GM21381 (cell line): ENCODE results near the gene RNF213.

ENCODE experiments used
- ATAC-seq: cut with Tn5 transposase; IDR thresholded peaks from one replicate; pipeline ENCODE4 v1.9.1; 2021; ENCODE audit warnings: mild to moderate bottlenecking, moderate library complexity; ENCODE audit not compliant: unreplicated experiment

RNF213 gene

DNA sequence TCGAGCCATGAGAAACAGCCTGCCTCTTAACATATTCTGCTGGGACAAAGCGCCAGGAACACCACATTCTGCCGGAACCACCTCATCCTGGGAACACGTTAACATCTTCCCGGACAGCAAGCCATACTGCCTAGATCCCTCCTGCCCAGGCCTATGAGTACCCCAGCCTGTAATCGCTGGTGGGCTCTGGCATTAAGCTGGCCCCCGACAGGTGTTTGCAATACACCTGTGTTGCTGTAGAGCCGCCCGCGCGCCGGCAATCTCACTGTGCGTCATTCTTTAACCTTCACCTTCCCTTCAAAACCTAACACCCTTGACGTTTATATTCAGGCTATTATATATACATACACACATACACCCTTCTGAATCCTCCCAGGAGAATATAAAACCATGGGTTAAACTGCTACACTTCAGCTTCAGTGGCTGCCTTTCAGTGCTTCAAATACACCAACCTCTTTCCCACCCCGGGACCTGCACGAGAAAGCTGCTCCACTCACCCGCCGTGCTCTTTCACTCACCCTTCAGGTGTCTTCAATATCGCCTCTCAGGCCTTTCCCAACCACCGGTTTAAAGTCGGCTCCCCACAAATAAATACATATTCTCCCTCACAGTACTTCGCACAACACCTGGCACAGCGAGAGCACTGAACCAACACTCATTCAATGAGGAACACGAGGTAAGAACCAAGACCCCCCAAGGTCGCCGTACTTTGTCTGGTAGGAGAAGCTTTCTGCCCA, 153.3 kb downstream of the RNF213 start:
- no peak for ATAC-seq

DNA sequence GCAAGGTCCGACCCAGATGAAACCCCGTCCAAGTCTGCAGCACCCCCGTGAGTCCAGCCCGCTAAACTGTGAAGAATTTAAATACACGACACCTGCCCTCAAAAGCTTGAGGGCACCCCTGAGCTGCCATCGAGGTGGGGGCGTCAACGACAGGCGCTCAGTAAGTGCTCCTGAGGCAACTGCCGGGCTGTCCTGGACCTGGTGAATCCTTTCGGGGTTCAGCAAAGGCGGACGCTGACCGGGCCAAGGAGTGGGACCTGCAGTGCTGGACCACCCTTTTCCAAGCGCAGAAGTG, 153.8 kb downstream of the RNF213 start:
- ATAC-seq = no peak

- ATAC-seq = peak; percentile 95
Observed at GRCh38 chr17:80414803-80415625, 154.4 kb downstream of the RNF213 start, which contains the start of gene ENDOV. Gene ENDOV, plus strand, starts transcription at chr17:80415167. Its CDS starts 28 bp downstream, at chr17:80415195.

DNA sequence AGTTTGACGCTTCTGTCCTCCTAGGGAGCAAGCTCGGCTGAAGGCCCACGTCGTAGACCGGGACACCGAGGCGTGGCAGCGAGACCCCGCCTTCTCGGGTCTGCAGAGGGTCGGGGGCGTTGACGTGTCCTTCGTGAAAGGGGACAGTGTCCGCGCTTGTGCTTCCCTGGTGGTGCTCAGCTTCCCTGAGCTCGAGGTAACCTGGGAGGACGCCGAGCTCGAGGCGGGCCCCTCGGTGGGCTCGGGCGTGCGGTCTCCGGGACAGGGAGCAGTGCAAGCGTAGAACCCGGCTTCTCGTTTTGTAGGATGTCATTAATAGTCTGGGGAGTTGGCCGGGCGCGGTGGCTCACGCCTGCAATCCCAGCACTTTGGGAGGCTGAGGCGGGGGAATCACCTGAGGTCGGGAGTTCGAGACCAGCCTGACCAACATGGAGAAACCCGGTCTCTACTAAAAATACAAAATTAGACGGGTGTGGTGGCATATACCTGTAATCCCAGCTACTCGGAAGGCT, 155.0 kb downstream of the RNF213 start:
- ATAC-seq = no peak

DNA sequence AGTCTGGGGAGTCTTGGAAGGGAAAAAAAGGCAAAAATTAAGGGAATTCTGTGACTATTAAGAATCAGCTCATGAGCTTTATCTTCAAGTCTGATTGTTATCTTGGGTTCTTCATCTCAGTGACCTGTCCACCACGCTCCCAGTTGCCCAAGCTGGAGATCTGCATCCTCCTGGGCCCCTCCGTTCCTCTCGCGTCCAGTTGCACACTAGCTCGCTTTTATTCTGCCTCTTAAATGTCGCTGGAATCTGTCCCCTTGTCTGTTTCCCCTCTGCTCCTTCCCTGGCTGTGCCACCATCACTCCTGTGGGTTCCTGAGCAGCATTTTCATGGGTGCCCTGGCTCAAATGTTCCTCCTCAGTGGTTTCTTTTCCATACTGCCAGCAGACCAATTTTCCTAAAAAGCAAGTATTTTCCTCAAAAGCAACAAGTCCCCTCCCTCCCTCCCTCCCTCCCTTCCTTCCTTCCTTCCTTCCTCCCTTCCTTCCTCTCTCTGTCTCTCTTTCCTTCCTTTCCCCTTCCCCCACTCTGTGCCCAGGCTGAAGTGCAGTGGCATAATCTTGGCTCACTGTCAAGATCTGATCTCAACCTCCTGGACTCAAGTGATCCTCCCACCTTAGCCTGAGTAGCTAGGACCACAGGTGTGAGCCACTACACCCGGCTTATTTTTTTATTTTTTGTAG, 155.7 kb downstream of the RNF213 start:
- no peak for ATAC-seq

GRCh38 chr17:80416940-80417293, 156.3 kb downstream of the RNF213 start:
- no peak for ATAC-seq

DNA sequence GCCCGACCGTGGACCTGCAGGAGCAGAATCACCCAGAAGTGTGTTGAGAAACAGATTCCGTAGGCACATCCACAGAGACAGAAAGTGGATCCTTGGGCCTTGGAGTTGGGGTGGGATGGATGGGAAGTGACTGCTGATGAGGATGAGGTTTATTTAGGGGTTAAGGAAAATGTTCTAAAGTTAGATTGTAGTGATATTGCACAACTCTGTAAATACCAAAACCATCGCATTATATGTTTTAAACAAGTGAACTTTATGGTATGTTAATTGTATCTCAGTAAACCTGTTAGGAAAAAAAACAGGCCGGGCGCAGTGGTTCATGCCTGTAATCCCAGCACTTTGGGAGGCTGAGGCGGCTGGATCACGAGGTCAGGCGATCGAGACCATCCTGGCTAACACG, 157.9 kb downstream of the RNF213 start:
- ATAC-seq = no peak

DNA sequence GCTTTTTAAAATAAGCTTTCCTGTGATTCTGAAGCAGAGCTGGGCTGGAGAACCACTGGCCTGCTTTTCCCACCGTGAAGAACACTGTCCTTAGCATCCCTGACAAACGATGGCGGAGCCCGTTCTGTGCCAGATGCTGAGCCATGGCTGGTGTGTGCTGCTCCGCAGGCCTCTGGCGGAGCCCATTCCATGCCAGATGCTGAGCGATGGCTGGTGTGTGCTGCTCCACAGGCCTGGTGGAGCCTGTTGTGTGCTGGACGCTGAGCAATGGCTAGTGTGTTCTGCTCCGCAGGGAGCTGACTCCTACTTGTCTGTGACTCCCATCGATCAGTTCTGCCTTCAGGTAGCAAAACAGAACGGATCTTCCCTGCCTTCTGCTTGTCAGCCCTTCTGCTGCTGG, 158.6 kb downstream of the RNF213 start:
- no peak for ATAC-seq

DNA sequence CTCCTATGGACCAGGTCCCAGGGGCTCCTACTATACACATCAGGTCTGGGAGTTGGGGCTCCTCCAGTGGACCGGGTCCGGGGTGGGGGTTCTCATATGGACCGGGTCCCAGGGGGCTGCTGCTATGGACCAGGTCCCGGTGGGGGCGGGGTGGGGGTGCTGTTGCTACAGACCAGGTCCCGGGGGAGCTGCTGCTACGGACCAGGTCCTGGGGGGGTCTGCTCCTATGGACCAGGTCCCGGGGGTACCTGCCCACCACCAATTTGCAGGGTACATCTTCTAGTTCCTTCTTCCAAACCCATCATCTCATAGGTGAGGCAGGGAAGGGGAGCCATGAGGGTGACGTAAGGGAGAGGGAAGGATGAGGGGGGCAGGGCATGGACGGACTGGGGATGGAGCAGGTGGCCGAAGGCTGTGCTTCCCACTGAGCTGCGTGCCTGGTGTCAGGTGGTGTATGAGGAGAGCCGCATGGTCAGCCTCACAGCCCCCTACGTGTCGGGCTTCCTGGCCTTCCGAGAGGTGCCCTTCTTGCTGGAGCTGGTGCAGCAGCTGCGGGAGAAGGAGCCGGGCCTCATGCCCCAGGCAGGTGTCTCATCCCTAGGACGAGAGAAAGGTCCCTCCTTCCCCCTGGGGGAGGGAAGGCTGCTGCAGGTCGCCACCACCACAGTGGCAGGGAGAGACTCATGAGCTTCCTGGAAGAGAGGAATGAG, 160.9 kb downstream of the RNF213 start:
- ATAC-seq = no peak

DNA sequence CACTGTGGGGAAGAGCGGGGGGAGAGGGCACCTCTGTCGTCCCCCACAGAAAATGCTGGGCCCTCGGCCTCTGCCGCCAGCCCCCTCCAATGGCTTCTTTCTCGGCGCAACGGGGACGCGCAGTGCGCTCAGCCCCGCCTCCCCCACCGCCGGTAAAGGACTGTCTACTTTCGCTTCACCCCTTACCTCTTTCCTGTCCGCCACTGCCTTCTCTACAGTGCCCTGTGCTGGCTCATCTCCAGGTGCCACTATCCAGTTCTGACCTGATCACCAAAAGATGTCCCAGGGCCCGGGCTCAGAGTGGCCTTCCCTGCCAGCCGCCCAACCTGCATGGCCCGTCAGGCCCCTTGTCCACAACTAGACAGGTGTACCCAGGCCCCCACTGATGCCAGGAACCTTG, 161.6 kb downstream of the RNF213 start:
- no peak for ATAC-seq

- no peak for ATAC-seq
Observed at GRCh38 chr17:80422981-80423380, 162.3 kb downstream of the RNF213 start.

GRCh38 chr17:80423536-80424225, 163.0 kb downstream of the RNF213 start:
- no peak for ATAC-seq

DNA sequence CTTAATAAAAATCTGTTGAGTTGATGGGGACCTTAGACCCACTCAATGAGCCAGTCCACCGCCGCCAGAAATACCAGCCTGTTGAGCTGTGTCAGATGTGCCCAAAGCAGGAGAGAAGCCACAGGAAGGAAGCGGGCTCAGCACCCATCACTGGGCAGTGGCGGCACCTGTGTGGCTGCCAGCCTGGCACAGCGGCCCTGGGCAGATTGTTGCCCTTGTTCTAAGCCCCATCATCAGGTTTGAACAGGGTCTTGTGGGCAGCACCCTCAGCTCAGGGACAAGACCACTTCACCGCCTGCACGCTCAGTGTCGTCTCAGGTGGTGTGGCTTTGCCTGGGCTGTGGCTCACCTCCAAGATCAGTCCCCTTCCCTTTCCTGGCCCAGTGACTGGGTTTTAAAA, 163.6 kb downstream of the RNF213 start:
- no peak for ATAC-seq

- ATAC-seq = no peak
Observed at GRCh38 chr17:80424878-80425765, 164.5 kb downstream of the RNF213 start.

- no peak for ATAC-seq
Observed at GRCh38 chr17:80425835-80426426, 165.3 kb downstream of the RNF213 start.

DNA sequence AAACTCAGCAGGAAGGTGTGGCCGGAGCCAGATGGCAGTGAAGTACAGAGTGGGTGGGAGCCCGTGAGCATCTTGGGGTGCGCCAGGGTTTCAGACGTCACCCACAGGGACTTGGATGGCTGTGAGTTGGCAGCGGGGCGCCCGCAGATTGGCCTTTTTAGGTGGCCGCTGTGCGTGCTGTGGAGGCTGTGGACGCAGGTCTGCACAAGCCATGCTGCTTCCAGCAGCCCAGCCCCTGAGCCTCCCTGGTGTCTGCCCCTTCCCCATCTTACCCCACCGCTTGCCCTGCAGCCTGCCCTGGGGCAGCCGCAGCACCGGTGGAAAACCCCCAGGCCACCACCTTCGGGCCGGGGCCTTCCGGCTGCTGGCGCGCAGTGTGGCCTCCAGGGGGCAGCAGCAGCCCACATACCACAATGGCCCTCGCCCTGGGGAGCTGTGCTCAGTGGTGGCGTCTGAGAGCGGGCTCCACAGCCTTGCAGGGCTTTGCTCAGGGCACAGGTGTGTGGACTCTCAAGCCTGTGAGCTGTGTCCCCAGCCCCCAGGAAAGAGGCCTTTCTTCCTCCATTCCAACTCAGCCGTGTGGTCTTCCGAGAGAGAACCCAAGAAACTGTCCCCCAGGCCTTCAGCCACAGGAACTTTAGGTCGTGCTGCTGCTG, 166.1 kb downstream of the RNF213 start:
- ATAC-seq = peak; percentile 55

DNA sequence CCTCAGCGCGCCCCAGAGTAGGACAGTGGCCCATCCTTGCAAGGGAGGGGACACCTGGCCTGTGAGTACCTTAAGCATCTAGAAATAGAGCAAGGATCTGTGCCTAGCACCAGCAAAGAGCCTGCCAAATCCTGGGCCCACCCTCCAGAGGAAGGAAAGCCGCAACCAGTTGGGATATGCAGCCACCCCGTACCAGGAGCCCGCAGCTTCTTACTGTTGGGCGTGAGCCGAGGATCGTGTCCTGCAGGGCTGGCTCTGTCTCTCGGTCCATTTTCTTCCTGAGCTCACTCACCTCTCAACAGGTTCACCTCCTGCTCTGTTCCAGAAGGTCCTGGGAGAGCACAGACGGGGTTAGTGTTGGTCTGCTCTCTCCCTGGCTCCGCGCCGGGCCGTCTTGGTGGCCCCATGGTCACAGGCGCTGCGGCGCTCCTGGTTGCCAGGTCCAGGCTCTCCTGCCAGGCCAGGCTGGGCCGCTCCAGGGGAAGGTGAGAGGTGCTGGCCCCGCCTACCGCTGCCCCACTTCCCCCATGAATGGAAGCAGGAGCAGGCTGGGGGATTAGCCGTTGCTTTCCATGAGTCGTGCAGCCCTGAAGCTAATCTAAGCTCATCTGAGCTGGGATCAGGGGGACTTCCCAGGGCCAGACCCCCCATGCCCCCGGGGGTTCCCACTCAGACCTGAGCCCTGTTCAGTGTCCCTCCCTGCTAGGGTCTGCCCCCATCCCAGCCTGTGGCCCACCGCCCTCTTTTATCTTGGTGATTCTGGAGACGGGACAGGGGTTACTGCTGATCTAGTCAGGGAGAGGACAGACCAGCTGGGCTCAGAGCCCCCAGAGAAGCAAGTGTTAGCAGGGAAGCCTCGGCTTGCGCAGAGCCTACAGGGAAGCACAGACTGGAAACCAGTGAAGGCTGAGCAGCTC, 167.0 kb downstream of the RNF213 start:
- no peak for ATAC-seq

DNA sequence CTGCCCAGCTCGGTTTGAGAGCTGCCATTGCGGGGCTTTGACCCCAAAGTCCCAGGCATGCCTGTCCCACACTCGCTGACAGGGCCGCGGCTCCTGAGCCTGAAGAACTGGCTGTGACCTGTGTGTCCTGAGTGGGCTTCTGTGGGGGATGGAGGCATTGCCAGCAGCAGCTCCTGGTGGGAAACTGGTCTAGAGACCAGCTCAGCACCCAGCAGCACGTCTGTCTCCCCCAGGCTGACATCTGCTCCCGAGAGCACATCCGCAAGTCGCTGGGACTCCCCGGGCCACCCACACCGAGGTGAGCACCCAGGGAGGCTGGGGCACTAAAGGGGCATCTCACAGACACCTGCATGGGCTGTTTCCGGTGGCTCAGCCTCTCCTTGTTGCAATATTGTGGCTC, 167.7 kb downstream of the RNF213 start:
- no peak for ATAC-seq
